ENCODE data around the gene SGMS1.

Gene SGMS1

DNA sequence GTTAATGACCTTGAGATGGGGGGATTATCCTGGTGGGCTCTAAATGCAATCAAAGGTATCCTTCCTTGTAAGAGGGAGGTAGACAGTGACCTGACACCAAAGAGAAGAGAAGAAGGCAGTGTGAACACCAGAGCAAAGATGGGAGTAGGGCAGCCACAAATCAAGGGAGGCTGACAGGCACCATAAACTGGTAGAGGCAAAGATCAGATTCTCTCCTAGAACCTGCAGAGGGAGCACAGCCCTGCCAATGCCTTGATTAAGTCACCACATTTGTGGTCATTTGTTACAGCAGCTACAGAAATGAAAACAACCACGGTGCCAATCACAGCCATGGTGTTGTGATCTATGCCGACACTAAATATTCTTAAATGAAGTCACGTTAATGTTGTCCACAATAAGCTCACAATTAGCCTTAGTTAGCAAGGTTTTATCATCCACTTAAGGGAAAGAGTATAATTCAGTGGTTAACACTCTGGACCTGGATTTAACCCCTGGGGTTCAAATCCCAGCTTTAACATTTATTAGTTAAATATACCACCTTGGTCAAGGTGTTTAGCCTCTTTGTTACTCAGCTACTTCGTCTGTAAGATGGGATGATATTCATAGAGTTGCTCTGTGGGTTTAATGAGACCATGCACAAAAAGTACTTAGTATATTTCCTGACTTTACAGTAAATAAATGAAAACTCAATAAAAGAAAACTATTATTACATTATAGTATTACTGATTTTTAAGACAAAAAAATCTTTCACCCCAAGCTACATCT is 70.8 kb downstream of the SGMS1 start:
- Histone ChIP-seq H3K4me3 (ENCODE audit: insufficient read depth, low read length, poor library complexity, severe bottlenecking) (no peak overlapping the region), H3F3A (ENCODE audit: insufficient read depth) (no peaks in the 10 kb centered on the region), H3K9me3 (ENCODE audit: insufficient read depth, low read length) (no peaks in the 10 kb centered on the region), H2AFZ (ENCODE audit: low read depth, low read length, severe bottlenecking) (no peak overlapping the region), H3K36me3 (ENCODE audit: low read length) (no peaks in the 10 kb centered on the region), H3K79me2 (ENCODE audit: insufficient read depth, low read length) (peaks cover 5% of the 10 kb centered on the region; the same call in 1 of the 2 replicates), H3K9me2 (replicated peaks; ENCODE audit: insufficient read depth, low read length) (no peaks in the 10 kb centered on the region), H3K4me2 (ENCODE audit: low read depth, low read length, poor library complexity, severe bottlenecking) (no peak overlapping the region), H4K20me1 (ENCODE audit: low read depth, low read length) (no peaks in the 10 kb centered on the region; the same call in none of the 2 replicates), H3K27ac (ENCODE audit: low read depth, low read length) (no peak overlapping the region), H3K27me3 (ENCODE audit: low read length) (no peaks in the 10 kb centered on the region), H3K9ac (ENCODE audit: low read length) (no peak overlapping the region)
- TF ChIP-seq EZH2phosphoT487 (conservative IDR thresholded peaks at IDR 0.05; ENCODE audit: low read length): no peak
- TF ChIP-seq, protein P1, sequence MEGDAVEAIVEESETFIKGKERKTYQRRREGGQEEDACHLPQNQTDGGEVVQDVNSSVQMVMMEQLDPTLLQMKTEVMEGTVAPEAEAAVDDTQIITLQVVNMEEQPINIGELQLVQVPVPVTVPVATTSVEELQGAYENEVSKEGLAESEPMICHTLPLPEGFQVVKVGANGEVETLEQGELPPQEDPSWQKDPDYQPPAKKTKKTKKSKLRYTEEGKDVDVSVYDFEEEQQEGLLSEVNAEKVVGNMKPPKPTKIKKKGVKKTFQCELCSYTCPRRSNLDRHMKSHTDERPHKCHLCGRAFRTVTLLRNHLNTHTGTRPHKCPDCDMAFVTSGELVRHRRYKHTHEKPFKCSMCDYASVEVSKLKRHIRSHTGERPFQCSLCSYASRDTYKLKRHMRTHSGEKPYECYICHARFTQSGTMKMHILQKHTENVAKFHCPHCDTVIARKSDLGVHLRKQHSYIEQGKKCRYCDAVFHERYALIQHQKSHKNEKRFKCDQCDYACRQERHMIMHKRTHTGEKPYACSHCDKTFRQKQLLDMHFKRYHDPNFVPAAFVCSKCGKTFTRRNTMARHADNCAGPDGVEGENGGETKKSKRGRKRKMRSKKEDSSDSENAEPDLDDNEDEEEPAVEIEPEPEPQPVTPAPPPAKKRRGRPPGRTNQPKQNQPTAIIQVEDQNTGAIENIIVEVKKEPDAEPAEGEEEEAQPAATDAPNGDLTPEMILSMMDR (IDR thresholded peaks at IDR 0.05; ENCODE audit: insufficient read depth, low read length, poor library complexity, severe bottlenecking): no peak

DNA sequence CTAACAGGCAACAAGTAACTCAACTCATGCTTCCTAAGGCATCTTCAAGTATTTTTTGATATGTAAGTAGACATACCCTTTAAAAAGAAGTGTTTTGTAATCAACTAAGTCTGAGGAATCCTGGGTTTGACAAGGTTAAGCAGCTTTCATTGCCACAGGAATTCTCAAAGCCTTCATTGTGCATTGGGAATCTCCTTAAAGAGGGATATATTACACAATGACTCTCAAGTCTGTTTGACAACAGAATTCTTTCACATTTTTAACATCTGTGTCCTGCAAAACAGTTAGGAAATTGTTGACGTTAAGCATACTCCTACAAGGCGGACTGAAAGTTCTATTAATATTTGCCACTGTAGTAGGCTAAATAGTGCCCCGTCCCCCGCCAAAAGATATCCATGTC is 71.4 kb downstream of the SGMS1 start:
- Histone ChIP-seq H4K20me1 (ENCODE audit: low read depth, low read length) (no peaks in the 10 kb centered on the region; the same call in none of the 2 replicates), H2AFZ (ENCODE audit: low read depth, low read length, severe bottlenecking) (no peak overlapping the region), H3K27me3 (ENCODE audit: low read length) (no peaks in the 10 kb centered on the region), H3K9me3 (ENCODE audit: insufficient read depth, low read length) (no peaks in the 10 kb centered on the region), H3K4me2 (ENCODE audit: low read depth, low read length, poor library complexity, severe bottlenecking) (no peak overlapping the region), H3K79me2 (ENCODE audit: insufficient read depth, low read length) (peaks cover 10% of the 10 kb centered on the region; the same call in 1 of the 2 replicates), H3K27ac (ENCODE audit: low read depth, low read length) (no peak overlapping the region), H3K4me3 (ENCODE audit: insufficient read depth, low read length, poor library complexity, severe bottlenecking) (no peak overlapping the region), H3F3A (ENCODE audit: insufficient read depth) (no peaks in the 10 kb centered on the region), H3K9ac (ENCODE audit: low read length) (no peak overlapping the region), H3K9me2 (replicated peaks; ENCODE audit: insufficient read depth, low read length) (no peaks in the 10 kb centered on the region), H3K36me3 (ENCODE audit: low read length) (no peaks in the 10 kb centered on the region)
- TF ChIP-seq, protein P1 (IDR thresholded peaks at IDR 0.05; ENCODE audit: insufficient read depth, low read length, poor library complexity, severe bottlenecking): no peak

DNA sequence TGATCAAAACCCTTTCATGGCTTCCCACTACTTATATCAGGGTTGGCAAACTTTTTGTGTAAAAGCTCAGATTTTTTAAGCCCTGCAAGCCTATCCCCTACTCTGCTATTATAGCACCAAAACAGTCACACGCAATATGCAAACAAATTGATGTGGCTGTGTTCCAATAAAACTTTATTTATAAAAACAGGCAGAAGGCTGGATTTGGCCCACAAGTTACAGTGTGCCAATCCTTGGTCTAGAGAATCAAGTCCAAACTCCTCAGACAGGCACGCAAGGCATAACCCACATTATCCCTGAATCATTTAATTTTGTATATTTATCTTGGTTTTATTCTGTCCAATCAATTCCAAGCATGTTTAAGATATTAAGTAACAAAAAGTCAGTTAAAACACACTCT is 71.9 kb downstream of the SGMS1 start:
- Histone ChIP-seq H3K9me3 (ENCODE audit: insufficient read depth, low read length) (no peaks in the 10 kb centered on the region), H3K27me3 (ENCODE audit: low read length) (no peaks in the 10 kb centered on the region), H3K9ac (ENCODE audit: low read length) (no peak overlapping the region), H3K9me2 (replicated peaks; ENCODE audit: insufficient read depth, low read length) (no peaks in the 10 kb centered on the region), H3K27ac (ENCODE audit: low read depth, low read length) (no peak overlapping the region), H2AFZ (ENCODE audit: low read depth, low read length, severe bottlenecking) (no peak overlapping the region), H3K79me2 (ENCODE audit: insufficient read depth, low read length) (peaks cover 13% of the 10 kb centered on the region), H3F3A (ENCODE audit: insufficient read depth) (no peaks in the 10 kb centered on the region), H3K36me3 (ENCODE audit: low read length) (no peaks in the 10 kb centered on the region), H4K20me1 (ENCODE audit: low read depth, low read length) (no peaks in the 10 kb centered on the region; the same call in 1 of the 2 replicates), H3K4me2 (ENCODE audit: low read depth, low read length, poor library complexity, severe bottlenecking) (no peak overlapping the region), H3K4me3 (ENCODE audit: insufficient read depth, low read length, poor library complexity, severe bottlenecking) (no peak overlapping the region)
- no peak for TF ChIP-seq EZH2phosphoT487 (conservative IDR thresholded peaks at IDR 0.05; ENCODE audit: low read length)
- TF ChIP-seq, protein P1 (IDR thresholded peaks at IDR 0.05; ENCODE audit: insufficient read depth, low read length, poor library complexity, severe bottlenecking): no peak
